ENCODE data around the gene MTOR. TPM values are rescaled to one million over a fixed set of nuclear protein-coding genes. Genes with fewer than 3 reads are reported as not detected.

Gene MTOR
- total and polyA plus RNA-seq, 2 of the 8 experiments (the other 6 are each of a cell fraction or from before 2014, with no cell fraction given), result 44.2 to 76.8 TPM

DNA sequence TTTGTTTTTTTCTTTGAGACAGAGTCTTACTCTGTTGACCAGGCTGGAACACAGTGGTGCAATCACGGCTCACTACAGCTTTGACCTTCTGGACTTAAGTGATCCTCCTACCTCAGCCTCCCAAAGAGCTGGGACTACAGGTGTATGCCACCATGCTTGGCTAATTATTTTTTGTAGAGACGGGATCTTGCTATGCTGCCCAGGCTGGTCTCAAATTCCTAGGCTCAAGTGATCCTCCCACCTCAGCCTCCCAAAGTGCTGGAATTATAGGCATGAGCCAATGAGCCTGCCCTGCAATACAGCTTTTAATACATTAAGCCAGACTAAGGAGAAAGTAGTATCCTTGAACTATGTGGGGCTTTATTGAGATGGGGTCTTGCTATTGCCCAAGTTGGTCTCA lies 146.0 kb downstream of the MTOR start:
- H3K9ac ChIP-seq (replicated peaks in 1 of 4; ENCODE audit: extremely low read depth in 1 of 4, low read depth in 3 of 4, low read length in 3 of 4), result no peak overlapping the region
- H3K4me1 ChIP-seq (replicated peaks in 1 of 4; ENCODE audit: control insufficient read depth in 3 of 4, insufficient read depth in 4 of 4, low read length in 3 of 4), result no peaks in the 10 kb centered on the region
- no peak overlapping the region for H3K56ac ChIP-seq (replicated peaks; ENCODE audit: insufficient read length, low read depth, low read length)
- no peak overlapping the region for H2BK120ac ChIP-seq (replicated peaks; ENCODE audit: low read depth, low read length)
- no peak overlapping the region for H3K4ac ChIP-seq (replicated peaks; ENCODE audit: insufficient read length, low read depth, low read length)
- no peak for DNase-seq (ENCODE audit: low read depth in 1 of 2, low spot score in 2 of 2)
- H3K4me2 ChIP-seq (ENCODE audit: insufficient read depth in 1 of 2, low read depth in 2 of 2, low read length in 2 of 2), result no peak overlapping the region
- no peak overlapping the region for H3K18ac ChIP-seq (ENCODE audit: extremely low read depth, low read length)
- no peaks in the 10 kb centered on the region for H3K79me1 ChIP-seq (ENCODE audit: low read depth, low read length)
- ChIA-PET CTCF (ENCODE audit: partially characterized antibody) (no interaction called here), POLR2A (ENCODE audit: partially characterized antibody) (interaction anchor here (0.6 kb wide), 1 partner anchor 13 kb away, joined by 3 read pairs; no protein-coding TSS in a partner anchor)
- no peaks in the 10 kb centered on the region for H3K79me2 ChIP-seq (ENCODE audit: control insufficient read depth in 1 of 2, insufficient read depth in 2 of 2, low read length in 2 of 2)
- H2BK20ac ChIP-seq (ENCODE audit: low read length), result no peak overlapping the region
- H2AK5ac ChIP-seq (ENCODE audit: low read depth, low read length), result no peak overlapping the region
- no peaks in the 10 kb centered on the region for H3K23me2 ChIP-seq (ENCODE audit: low read depth, low read length)
- no peak for FAIRE-seq
- H3K36me3 ChIP-seq (ENCODE audit: control insufficient read depth in 2 of 4, insufficient read depth in 4 of 4, low read length in 3 of 4), result peaks cover 13 to 59% (median 26%) of the 10 kb centered on the region in 4 experiments
- H3K27me3 ChIP-seq (replicated peaks in 1 of 4; ENCODE audit: control insufficient read depth in 3 of 4, extremely low read depth in 1 of 4, insufficient read depth in 3 of 4, low read length in 3 of 4), result no peaks in the 10 kb centered on the region
- H4K8ac ChIP-seq (ENCODE audit: extremely low read depth, insufficient read depth, low read length), result no peak overlapping the region
- H3K14ac ChIP-seq (ENCODE audit: insufficient read length), result no peak overlapping the region
- H3K23ac ChIP-seq (ENCODE audit: insufficient read length), result no peak overlapping the region
- H3K9me3 ChIP-seq (ENCODE audit: insufficient read depth in 2 of 2, low read depth in 1 of 2, low read length in 1 of 2), result no peaks in the 10 kb centered on the region
- H2BK12ac ChIP-seq (ENCODE audit: low read depth, low read length), result no peak overlapping the region
- no peak overlapping the region for H2BK15ac ChIP-seq (ENCODE audit: low read length)
- H2AFZ ChIP-seq (ENCODE audit: low read length), result no peak overlapping the region
- no peak overlapping the region for H3K27ac ChIP-seq (ENCODE audit: low read depth, low read length)
- WGBS, 2 experiments (ENCODE audit: extremely low coverage in 1 of 2, insufficient coverage in 1 of 2, insufficient read length in 1 of 2, insufficient replicate concordance in 2 of 2, low coverage in 1 of 2, low lambda C conversion rate in 2 of 2, missing lambda C conversion rate in 1 of 2), result 100% methylated on average over 2 of the region's 2 CpGs; no CpG with 5 or more reads in 1 of the 2 experiments
- no peak overlapping the region for H4K5ac ChIP-seq (ENCODE audit: insufficient read length, low read depth, low read length)
- no peak overlapping the region for H3K4me3 ChIP-seq (ENCODE audit: extremely low read depth in 1 of 4, insufficient read depth in 2 of 4, low read depth in 3 of 4, low read length in 4 of 4)
- no peak overlapping the region for H4K91ac ChIP-seq (replicated peaks; ENCODE audit: insufficient read length, low read length)
- H4K20me1 ChIP-seq (replicated peaks in 1 of 2; ENCODE audit: control insufficient read depth in 1 of 2, insufficient read depth in 2 of 2, low read length in 2 of 2), result peaks cover 0 to 2% of the 10 kb centered on the region in 2 experiments
- H2BK5ac ChIP-seq (ENCODE audit: low read depth, low read length), result no peak overlapping the region
- TF ChIP-seq SP1 (IDR thresholded peaks at IDR 0.05; ENCODE audit: low read depth, low read length), result no peak
- no peak for TF ChIP-seq SAP30 (IDR thresholded peaks at IDR 0.05; ENCODE audit: insufficient read depth, insufficient replicate concordance, low read length)
- TF ChIP-seq EP300 (IDR thresholded peaks at IDR 0.05; ENCODE audit: borderline replicate concordance in 1 of 2, low read depth in 2 of 2, low read length in 2 of 2), result no peak
- no peak for TF ChIP-seq NANOG (IDR thresholded peaks at IDR 0.05; ENCODE audit: insufficient read depth, low read depth, low read length, poor library complexity, severe bottlenecking)
- TF ChIP-seq RNF2 (IDR thresholded peaks at IDR 0.05; ENCODE audit: borderline replicate concordance, low read depth, low read length, missing control alignments, poor library complexity, severe bottlenecking), result no peak
- no peak for TF ChIP-seq CREB1 (IDR thresholded peaks at IDR 0.05)
- TF ChIP-seq RXRA (IDR thresholded peaks at IDR 0.05; ENCODE audit: insufficient read depth, low read depth, low read length), result no peak
- no peak for TF ChIP-seq RBBP5 (IDR thresholded peaks at IDR 0.05; ENCODE audit: borderline replicate concordance, low read depth, low read length)
- no peak for TF ChIP-seq EZH2 (IDR thresholded peaks at IDR 0.05; ENCODE audit: low read depth, low read length, severe bottlenecking)
- no peak for TF ChIP-seq TBP (IDR thresholded peaks at IDR 0.05; ENCODE audit: low read depth, low read length)
- no peak for TF ChIP-seq MAX (IDR thresholded peaks at IDR 0.05)
- TF ChIP-seq CBX5 (IDR thresholded peaks at IDR 0.05; ENCODE audit: low read depth, low read length), result no peak
- TF ChIP-seq BACH1 (IDR thresholded peaks at IDR 0.05; ENCODE audit: low read length), result no peak
- TF ChIP-seq BRCA1 (IDR thresholded peaks at IDR 0.05; ENCODE audit: low read depth, low read length), result no peak

All from H1 (cell line).